HCT116 (cell line): ENCODE measurements around the gene ZSCAN5C. TPM values are rescaled to one million over a fixed set of nuclear protein-coding genes. Genes with fewer than 3 reads are reported as not detected.
"Not testable (repeated sequence)": the region's sequence is repeated elsewhere in the genome, so short reads cannot be mapped to it uniquely, and the experiment has no call there.

ENCODE experiments used
- ATAC-seq: fragments of 200-7000 bp; cut with Tn5 transposase; 2 replicates; pipeline ENCODE4 v1.9.1; 2020; ENCODE audit warnings: mild to moderate bottlenecking, moderate library complexity
- BruUV-seq: library from RNA; stranded (reverse); fragments of 400-500 nt; replicated peaks from 2 replicates; lab custom pipeline; 2021; lab: Mats Ljungman, UMichigan
- CTCF ChIA-PET: fragments of 300-600 bp; sonication (Branson Sonifier 250); formaldehyde crosslinking; loops from one replicate; lab custom pipeline; 2021; ENCODE audit warnings: antibody characterized with exemption; lab: Charles Lee
- POLR2A ChIA-PET: fragments of 300-600, 350-600 bp; sonication (Branson Sonifier 250); formaldehyde crosslinking; loops from one replicate; lab custom pipeline; 2021; ENCODE audit warnings: antibody characterized with exemption; lab: Charles Lee
- RAD21 ChIA-PET, 2 experiments: fragments of 300-600 bp; sonication (Branson Sonifier 250); formaldehyde crosslinking; loops; one replicate each; lab custom pipeline; 2023; ENCODE audit warnings: low total read pairs in 2 of 2; ENCODE audit not compliant: uncharacterized antibody in 2 of 2, unreplicated experiment in 2 of 2, low non-redundant PET in 1 of 2; lab: Charles Lee
- DNase-seq: peaks from one replicate; pipeline ENCODE4 v3.0.0-alpha.2; 2010; ENCODE audit warnings: low read depth, low spot score
- H2AFZ ChIP-seq: fragments of 200-600 bp; shearing (Covaris generic), sonication (generic); 2 replicates; pipeline ENCODE4 v1.6.1; 2017; ENCODE audit warnings: low read depth, mixed run types, mixed read lengths, antibody characterized with exemption, low read length; ENCODE audit not compliant: poor library complexity, severe bottlenecking
- H3K27ac ChIP-seq: 2 replicates; pipeline ENCODE4 v1.5.1; 2012; ENCODE audit warnings: low read depth, low read length
- H3K27me3 ChIP-seq: fragments of 200-600 bp; sonication (generic); 2 replicates; pipeline ENCODE4 v1.6.1; 2016; ENCODE audit warnings: mixed run types, low read length, mixed read lengths; ENCODE audit not compliant: insufficient read depth
- H3K36me3 ChIP-seq, 2 experiments: fragments of 200-500 bp in 1 of 2; fragments of 200-600 bp in 1 of 2; sonication (Bioruptor generic) in 1 of 2; sonication (generic) in 1 of 2; 2 replicates each; pipeline versions ENCODE4 v1.5.1 to v1.6.1; 2014 to 2016; ENCODE audit warnings: low read length in 2 of 2, inconsistent platforms in 1 of 2, mixed read lengths in 1 of 2, mixed run types in 1 of 2; ENCODE audit not compliant: insufficient read depth in 2 of 2, control insufficient read depth in 1 of 2
- H3K4me1 ChIP-seq, 2 experiments: fragments of 200-600 bp in 1 of 2; sonication (generic) in 1 of 2; 2 replicates each; pipeline versions ENCODE4 v1.5.1 to v1.6.1; 2012 to 2017; ENCODE audit warnings: low read length in 2 of 2, inconsistent platforms in 1 of 2, mild to moderate bottlenecking in 1 of 2, mixed read lengths in 1 of 2, mixed run types in 1 of 2, moderate library complexity in 1 of 2; ENCODE audit not compliant: insufficient read depth in 2 of 2, control insufficient read depth in 1 of 2
- H3K4me2 ChIP-seq: fragments of 200-600 bp; sonication (generic); 2 replicates; pipeline ENCODE4 v1.6.1; 2017; ENCODE audit warnings: mixed run types, low read length, mixed read lengths
- H3K4me3 ChIP-seq, 2 experiments: fragments of 200-600 bp in 1 of 2; sonication (generic) in 1 of 2; replicated peaks in 1 of 2; 2 replicates each; pipeline ENCODE4 v1.5.1; 2011 to 2016; ENCODE audit warnings: low read length in 2 of 2, control low read depth in 1 of 2, low read depth in 1 of 2, mild to moderate bottlenecking in 1 of 2, mixed read lengths in 1 of 2, mixed run types in 1 of 2
- H3K79me2 ChIP-seq: fragments of 200-600 bp; sonication (generic); 2 replicates; pipeline ENCODE4 v1.6.1; 2017; ENCODE audit warnings: mild to moderate bottlenecking, mixed run types, low read length, moderate library complexity, mixed read lengths; ENCODE audit not compliant: insufficient read depth
- H3K9ac ChIP-seq: fragments of 200-600 bp; sonication (generic); 2 replicates; pipeline ENCODE4 v1.6.1; 2016; ENCODE audit warnings: low read length, mixed read lengths
- H3K9me2 ChIP-seq: fragments of 200-600 bp; sonication (generic), shearing (Covaris generic); 2 replicates; pipeline ENCODE4 v1.6.1; 2017; ENCODE audit warnings: mixed run types, mild to moderate bottlenecking, moderate library complexity; ENCODE audit not compliant: insufficient read depth
- H3K9me3 ChIP-seq, 2 experiments: fragments of 200-500 bp in 1 of 2; fragments of 200-600 bp in 1 of 2; sonication (Bioruptor generic) in 1 of 2; sonication (generic) in 1 of 2; 2 replicates each; pipeline ENCODE4 v1.6.1; 2014 to 2017; ENCODE audit warnings: low read length in 2 of 2, mixed read lengths in 2 of 2, inconsistent platforms in 1 of 2, low read depth in 1 of 2, mild to moderate bottlenecking in 1 of 2, mixed run types in 1 of 2, moderate library complexity in 1 of 2; ENCODE audit not compliant: control insufficient read depth in 1 of 2, insufficient read depth in 1 of 2
- H4K20me1 ChIP-seq: fragments of 200-600 bp; sonication (generic), shearing (Covaris generic); 2 replicates; pipeline ENCODE4 v1.6.1; 2017; ENCODE audit warnings: mixed run types, mild to moderate bottlenecking, moderate library complexity; ENCODE audit not compliant: insufficient read depth
- ELF1 ChIP-seq: IDR thresholded peaks from 2 replicates; pipeline ENCODE4 v1.6.1; 2012; ENCODE audit warnings: low read depth, borderline replicate concordance
- JUND ChIP-seq: IDR thresholded peaks from 2 replicates; pipeline ENCODE4 v1.6.1; 2012
- intact Hi-C: fragments of 100-400 bp; cut with micrococcal nuclease; formaldehyde crosslinking; loops from 2 replicates; pipeline ENCODE4 v1.10.0; 2022
- total RNA-seq: library from RNA; stranded (reverse); gene quantifications from one replicate; pipeline ENCODE4 v1.2.1, GENCODE V29; 2021; ENCODE audit not compliant: unreplicated experiment
- TF ChIP-seq, protein P1 (sequence below): IDR thresholded peaks from 2 replicates; pipeline ENCODE4 v1.6.1; 2012; ENCODE audit warnings: low read depth
- TF ChIP-seq, protein P2 (sequence below): IDR thresholded peaks from 2 replicates; pipeline ENCODE4 v1.6.1; 2011; ENCODE audit warnings: mild to moderate bottlenecking, low read length, moderate library complexity; ENCODE audit not compliant: insufficient replicate concordance; ENCODE audit errors: extremely low read depth

ZSCAN5C gene
- total RNA-seq, 1 experiment from 2014 or later: not detected

- CTCF ChIA-PET: interaction anchor here (1.9 kb wide), 1 partner anchor 108 kb away, joined by 4 read pairs; no protein-coding TSS in a partner anchor
Observed at GRCh38 chr19:56174550-56174949, 27.5 kb upstream of the ZSCAN5C start.

GRCh38 chr19:56175861-56176307, 26.2 kb upstream of the ZSCAN5C start, which contains the start of gene GALP:
TSS of gene GALP (plus strand) at chr19:56176008. CDS start at chr19:56177109, 1,101 bp downstream.
- H2AFZ ChIP-seq, POLR2A ChIA-PET, H3K9ac ChIP-seq, intact Hi-C loops, H3K4me2 ChIP-seq, H3K9me2 ChIP-seq, H3K27me3 ChIP-seq, H3K79me2 ChIP-seq, H3K4me1 ChIP-seq, H3K27ac ChIP-seq, H3K4me3 ChIP-seq, H3K36me3 ChIP-seq, H3K9me3 ChIP-seq, BruUV-seq, DNase-seq, RAD21 ChIA-PET, ATAC-seq, H4K20me1 ChIP-seq: not testable (repeated sequence)
- CTCF ChIA-PET: interaction anchor here (1.9 kb wide), 1 partner anchor 109 kb away, joined by 4 read pairs; no protein-coding TSS in a partner anchor

More at GRCh38 chr19:56174550-56174949, 27.5 kb upstream of the ZSCAN5C start:
- Histone ChIP-seq H3K9ac (no peak overlapping the region), H3K27me3 (no peaks in the 10 kb centered on the region), H4K20me1 (no peaks in the 10 kb centered on the region), H3K4me1 (no peaks in the 10 kb centered on the region), H3K4me2 (no peak overlapping the region), H3K36me3 (no peaks in the 10 kb centered on the region), H3K9me2 (no peaks in the 10 kb centered on the region), H3K4me3 (no peak overlapping the region), H3K9me3 (no peaks in the 10 kb centered on the region), H2AFZ (no peak overlapping the region), H3K79me2 (no peaks in the 10 kb centered on the region), H3K27ac (no peak overlapping the region)
- intact Hi-C loops: no loop called here
- RAD21 ChIA-PET: no interaction called here
- ATAC-seq (no peak), DNase-seq (no peak)
- TF ChIP-seq ELF1 (no peak), JUND (no peak)
- TF ChIP-seq, protein P1, sequence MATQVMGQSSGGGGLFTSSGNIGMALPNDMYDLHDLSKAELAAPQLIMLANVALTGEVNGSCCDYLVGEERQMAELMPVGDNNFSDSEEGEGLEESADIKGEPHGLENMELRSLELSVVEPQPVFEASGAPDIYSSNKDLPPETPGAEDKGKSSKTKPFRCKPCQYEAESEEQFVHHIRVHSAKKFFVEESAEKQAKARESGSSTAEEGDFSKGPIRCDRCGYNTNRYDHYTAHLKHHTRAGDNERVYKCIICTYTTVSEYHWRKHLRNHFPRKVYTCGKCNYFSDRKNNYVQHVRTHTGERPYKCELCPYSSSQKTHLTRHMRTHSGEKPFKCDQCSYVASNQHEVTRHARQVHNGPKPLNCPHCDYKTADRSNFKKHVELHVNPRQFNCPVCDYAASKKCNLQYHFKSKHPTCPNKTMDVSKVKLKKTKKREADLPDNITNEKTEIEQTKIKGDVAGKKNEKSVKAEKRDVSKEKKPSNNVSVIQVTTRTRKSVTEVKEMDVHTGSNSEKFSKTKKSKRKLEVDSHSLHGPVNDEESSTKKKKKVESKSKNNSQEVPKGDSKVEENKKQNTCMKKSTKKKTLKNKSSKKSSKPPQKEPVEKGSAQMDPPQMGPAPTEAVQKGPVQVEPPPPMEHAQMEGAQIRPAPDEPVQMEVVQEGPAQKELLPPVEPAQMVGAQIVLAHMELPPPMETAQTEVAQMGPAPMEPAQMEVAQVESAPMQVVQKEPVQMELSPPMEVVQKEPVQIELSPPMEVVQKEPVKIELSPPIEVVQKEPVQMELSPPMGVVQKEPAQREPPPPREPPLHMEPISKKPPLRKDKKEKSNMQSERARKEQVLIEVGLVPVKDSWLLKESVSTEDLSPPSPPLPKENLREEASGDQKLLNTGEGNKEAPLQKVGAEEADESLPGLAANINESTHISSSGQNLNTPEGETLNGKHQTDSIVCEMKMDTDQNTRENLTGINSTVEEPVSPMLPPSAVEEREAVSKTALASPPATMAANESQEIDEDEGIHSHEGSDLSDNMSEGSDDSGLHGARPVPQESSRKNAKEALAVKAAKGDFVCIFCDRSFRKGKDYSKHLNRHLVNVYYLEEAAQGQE: no peak
- TF ChIP-seq, protein P2, sequence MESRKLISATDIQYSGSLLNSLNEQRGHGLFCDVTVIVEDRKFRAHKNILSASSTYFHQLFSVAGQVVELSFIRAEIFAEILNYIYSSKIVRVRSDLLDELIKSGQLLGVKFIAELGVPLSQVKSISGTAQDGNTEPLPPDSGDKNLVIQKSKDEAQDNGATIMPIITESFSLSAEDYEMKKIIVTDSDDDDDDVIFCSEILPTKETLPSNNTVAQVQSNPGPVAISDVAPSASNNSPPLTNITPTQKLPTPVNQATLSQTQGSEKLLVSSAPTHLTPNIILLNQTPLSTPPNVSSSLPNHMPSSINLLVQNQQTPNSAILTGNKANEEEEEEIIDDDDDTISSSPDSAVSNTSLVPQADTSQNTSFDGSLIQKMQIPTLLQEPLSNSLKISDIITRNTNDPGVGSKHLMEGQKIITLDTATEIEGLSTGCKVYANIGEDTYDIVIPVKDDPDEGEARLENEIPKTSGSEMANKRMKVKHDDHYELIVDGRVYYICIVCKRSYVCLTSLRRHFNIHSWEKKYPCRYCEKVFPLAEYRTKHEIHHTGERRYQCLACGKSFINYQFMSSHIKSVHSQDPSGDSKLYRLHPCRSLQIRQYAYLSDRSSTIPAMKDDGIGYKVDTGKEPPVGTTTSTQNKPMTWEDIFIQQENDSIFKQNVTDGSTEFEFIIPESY: no peak
- BruUV-seq: no TSS peak
- POLR2A ChIA-PET: no interaction called here

DNA sequence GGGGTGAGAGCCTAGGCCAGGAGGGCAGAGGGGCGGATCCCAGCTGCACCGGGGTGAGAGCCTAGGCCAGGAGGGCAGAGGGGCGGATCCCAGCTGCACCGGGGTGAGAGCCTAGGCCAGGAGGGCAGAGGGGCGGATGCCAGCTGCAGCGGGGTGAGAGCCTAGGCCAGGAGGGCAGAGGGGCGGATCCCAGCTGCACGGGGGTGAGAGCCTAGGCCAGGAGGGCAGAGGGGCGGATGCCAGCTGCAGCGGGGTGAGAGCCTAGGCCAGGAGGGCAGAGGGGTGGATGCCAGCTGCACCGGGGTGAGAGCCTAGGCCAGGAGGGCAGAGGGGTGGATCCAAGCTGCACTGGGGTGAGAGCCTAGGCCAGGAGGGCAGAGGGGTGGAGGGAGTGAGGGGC, 25.8 kb upstream of the ZSCAN5C start:
- H3K79me2 ChIP-seq, DNase-seq, H4K20me1 ChIP-seq, BruUV-seq, intact Hi-C loops, H3K4me2 ChIP-seq, POLR2A ChIA-PET, H3K4me3 ChIP-seq, H3K36me3 ChIP-seq, RAD21 ChIA-PET, H3K9ac ChIP-seq, H3K9me3 ChIP-seq, H3K4me1 ChIP-seq, H3K27ac ChIP-seq, H3K27me3 ChIP-seq, H3K9me2 ChIP-seq, ATAC-seq, H2AFZ ChIP-seq: not testable (repeated sequence)
- CTCF ChIA-PET: interaction anchor here (1.9 kb wide), 1 partner anchor 110 kb away, joined by 4 read pairs; no protein-coding TSS in a partner anchor
